ENCODE data around the gene ATMIN.

GRCh38 chr16:81095653-81095952 is 60.0 kb downstream of the ATMIN start:
- TF ChIP-seq CTCF (IDR thresholded peaks at IDR 0.05) (no peak), POLR2A (IDR thresholded peaks at IDR 0.05) (no peak)

Measured in body of pancreas (tissue), 4 donors.